Progenitor cell of endocrine pancreas (in vitro differentiated cells): ENCODE data around the gene CDH12. TPM values are rescaled to one million over a fixed set of nuclear protein-coding genes. Genes with fewer than 3 reads are reported as not detected.

Experiments used
- DNase-seq: peaks from one replicate; pipeline ENCODE4 v3.0.0; 2021; ENCODE audit warnings: low spot score; ENCODE audit not compliant: unreplicated experiment
- H3K27ac Mint-ChIP-seq: 2 replicates; pipeline ENCODE4 v1.8.0; 2021; ENCODE audit warnings: mild to moderate bottlenecking, moderate library complexity, mixed read lengths
- H3K27me3 Mint-ChIP-seq: 2 replicates; pipeline ENCODE4 v1.8.0; 2021; ENCODE audit warnings: mixed read lengths
- H3K36me3 Mint-ChIP-seq: 2 replicates; pipeline ENCODE4 v1.8.0; 2022; ENCODE audit warnings: mixed read lengths; ENCODE audit not compliant: insufficient read depth
- H3K4me1 Mint-ChIP-seq: 2 replicates; pipeline ENCODE4 v1.8.0; 2021; ENCODE audit warnings: low read depth, mixed read lengths
- H3K4me3 Mint-ChIP-seq: 2 replicates; pipeline ENCODE4 v1.8.0; 2021; ENCODE audit warnings: low read depth, mild to moderate bottlenecking, moderate library complexity, mixed read lengths
- H3K9me3 Mint-ChIP-seq: 2 replicates; pipeline ENCODE4 v1.8.0; 2021; ENCODE audit warnings: low read depth, mixed read lengths
- CTCF ChIP-seq: fragments of 200-600 bp; sonication (generic); IDR thresholded peaks from one replicate; pipeline ENCODE4 v1.5.0; 2021; ENCODE audit warnings: antibody characterized with exemption, mild to moderate bottlenecking; ENCODE audit not compliant: unreplicated experiment
- total RNA-seq: library from RNA; stranded (reverse); gene quantifications from 2 replicates; pipeline ENCODE4 v1.2.1, GENCODE V29; 2021

The CDH12 gene
- total RNA-seq, 1 donor from 2014 or later = 2.8 TPM

- Mint-ChIP-seq H3K27ac (no peak overlapping the region), H3K27me3 (peaks cover 22% of the 10 kb centered on the region), H3K4me1 (peaks cover 2% of the 10 kb centered on the region), H3K4me3 (no peak overlapping the region), H3K36me3 (no peaks in the 10 kb centered on the region), H3K9me3 (no peaks in the 10 kb centered on the region)
- TF ChIP-seq CTCF = no peak
- no peak for DNase-seq
These were observed 99.0 kb downstream of the CDH12 start for GRCh38 chr5:22754155-22754554.

GRCh38 chr5:22751536-22751935 lies 101.6 kb downstream of the CDH12 start:
- Mint-ChIP-seq H3K9me3 (no peaks in the 10 kb centered on the region), H3K27me3 (peaks cover 5% of the 10 kb centered on the region), H3K27ac (no peak overlapping the region), H3K4me3 (no peak overlapping the region), H3K4me1 (peaks cover 4% of the 10 kb centered on the region), H3K36me3 (no peaks in the 10 kb centered on the region)
- TF ChIP-seq CTCF = no peak
- no peak for DNase-seq

GRCh38 chr5:22736443-22737003 lies 116.6 kb downstream of the CDH12 start:
- no peak for TF ChIP-seq CTCF
- Mint-ChIP-seq H3K36me3 (no peaks in the 10 kb centered on the region), H3K27me3 (no peaks in the 10 kb centered on the region), H3K4me1 (no peaks in the 10 kb centered on the region), H3K9me3 (no peaks in the 10 kb centered on the region), H3K4me3 (no peak overlapping the region), H3K27ac (no peak overlapping the region)
- DNase-seq = no peak

- Mint-ChIP-seq H3K27ac (no peak overlapping the region), H3K9me3 (no peaks in the 10 kb centered on the region), H3K27me3 (no peaks in the 10 kb centered on the region), H3K4me3 (no peak overlapping the region), H3K36me3 (no peaks in the 10 kb centered on the region), H3K4me1 (no peaks in the 10 kb centered on the region)
- no peak for DNase-seq
- no peak for TF ChIP-seq CTCF
These were observed 118.2 kb downstream of the CDH12 start for GRCh38 chr5:22734907-22735306.

GRCh38 chr5:22728610-22729009 lies 124.5 kb downstream of the CDH12 start:
- Mint-ChIP-seq H3K9me3 (no peaks in the 10 kb centered on the region), H3K36me3 (no peaks in the 10 kb centered on the region), H3K4me1 (no peaks in the 10 kb centered on the region), H3K4me3 (no peak overlapping the region), H3K27me3 (no peaks in the 10 kb centered on the region), H3K27ac (no peak overlapping the region)
- no peak for TF ChIP-seq CTCF
- DNase-seq = no peak
